Activated B cell treated with CpG ODN at 0.5 μM for 24 hours (primary cell): Measurements from ENCODE around the gene SEMA3D. TPM values are rescaled to one million over a fixed set of nuclear protein-coding genes. Genes with fewer than 3 reads are reported as not detected.

Source experiments
- ATAC-seq: fragments of 200-7000 bp; cut with Tn5 transposase; one replicate; pipeline ENCODE4 v1.10.0; 2021; ENCODE audit warnings: low read depth, mild to moderate bottlenecking, moderate library complexity
- CTCF ChIA-PET: fragments of 350-600 bp; sonication (Branson Sonifier 250); formaldehyde crosslinking; loops from one replicate; lab custom pipeline; 2021; ENCODE audit warnings: antibody characterized with exemption; lab: Charles Lee
- POLR2A ChIA-PET: fragments of 350-600 bp; sonication (Branson Sonifier 250); formaldehyde crosslinking; loops from one replicate; lab custom pipeline; 2021; ENCODE audit warnings: antibody characterized with exemption; lab: Charles Lee
- DNase-seq: peaks from one replicate; pipeline ENCODE4 v3.0.0; 2022
- H3K27ac Mint-ChIP-seq: one replicate; pipeline ENCODE4 v1.8.0; 2020; ENCODE audit warnings: mixed read lengths
- H3K27me3 Mint-ChIP-seq: one replicate; pipeline ENCODE4 v1.8.0; 2021; ENCODE audit warnings: mixed read lengths
- H3K36me3 Mint-ChIP-seq: one replicate; pipeline ENCODE4 v1.8.0; 2021; ENCODE audit warnings: low read depth, mixed read lengths
- H3K4me1 Mint-ChIP-seq: one replicate; pipeline ENCODE4 v1.8.0; 2021; ENCODE audit warnings: mixed read lengths
- H3K4me3 Mint-ChIP-seq: one replicate; pipeline ENCODE4 v1.8.0; 2020; ENCODE audit warnings: mild to moderate bottlenecking, mixed read lengths
- H3K9me3 Mint-ChIP-seq: one replicate; pipeline ENCODE4 v1.8.0; 2020; ENCODE audit warnings: mixed read lengths
- intact Hi-C: fragments of 100-400 bp; cut with micrococcal nuclease; formaldehyde crosslinking; loops from one replicate; pipeline ENCODE4 v1.15.1; 2024
- total RNA-seq: library from RNA; stranded (reverse); gene quantifications from 2 replicates; pipeline ENCODE4 v1.2.3, GENCODE V29; 2022
- TF ChIP-seq, protein P1 (sequence below): fragments of 200-600 bp; IDR thresholded peaks from one replicate; pipeline ENCODE4 v1.8.0; 2022; ENCODE audit warnings: antibody characterized with exemption, mild to moderate bottlenecking

Gene SEMA3D
- total RNA-seq, 1 donor from 2014 or later, result not detected

DNA sequence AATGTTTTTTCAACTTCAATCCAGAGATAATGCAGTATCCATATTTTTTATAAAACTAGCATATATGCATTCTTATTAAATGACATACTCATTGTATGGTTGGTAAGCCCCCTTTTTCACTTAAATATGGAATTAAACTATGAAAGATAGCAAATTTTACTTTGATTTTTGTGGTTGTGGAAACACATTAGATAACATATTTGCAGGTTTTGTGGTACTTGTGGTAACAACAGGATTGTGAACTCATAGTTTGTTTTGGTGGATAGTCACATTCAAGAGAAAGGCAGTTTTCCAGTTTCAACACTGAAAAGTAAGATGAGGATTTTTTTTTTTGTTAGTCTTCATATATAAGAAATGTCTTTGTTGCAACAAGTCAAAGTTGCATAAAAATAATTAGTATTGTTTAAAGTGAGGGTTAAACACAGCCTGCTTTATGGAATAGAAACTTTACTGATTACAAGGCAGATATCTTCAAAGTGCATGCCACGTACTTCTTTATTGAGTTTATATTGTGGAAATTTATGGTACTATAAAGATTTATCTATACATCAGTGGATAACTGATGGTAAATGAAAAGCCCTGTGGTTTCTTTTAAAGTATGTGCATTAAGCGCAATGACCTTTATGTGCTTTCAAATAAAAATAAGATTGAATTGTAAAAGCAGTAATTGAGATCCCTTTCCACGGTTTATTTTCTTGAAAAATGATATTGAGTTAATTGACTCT, 39.7 kb upstream of the SEMA3D start:
- no peak overlapping the region for H3K4me3 Mint-ChIP-seq
- ChIA-PET POLR2A (no interaction called here), CTCF (no interaction called here)
- ATAC-seq (no peak), DNase-seq (no peak)
- intact Hi-C loops, result no loop called here
- TF ChIP-seq, protein P1, sequence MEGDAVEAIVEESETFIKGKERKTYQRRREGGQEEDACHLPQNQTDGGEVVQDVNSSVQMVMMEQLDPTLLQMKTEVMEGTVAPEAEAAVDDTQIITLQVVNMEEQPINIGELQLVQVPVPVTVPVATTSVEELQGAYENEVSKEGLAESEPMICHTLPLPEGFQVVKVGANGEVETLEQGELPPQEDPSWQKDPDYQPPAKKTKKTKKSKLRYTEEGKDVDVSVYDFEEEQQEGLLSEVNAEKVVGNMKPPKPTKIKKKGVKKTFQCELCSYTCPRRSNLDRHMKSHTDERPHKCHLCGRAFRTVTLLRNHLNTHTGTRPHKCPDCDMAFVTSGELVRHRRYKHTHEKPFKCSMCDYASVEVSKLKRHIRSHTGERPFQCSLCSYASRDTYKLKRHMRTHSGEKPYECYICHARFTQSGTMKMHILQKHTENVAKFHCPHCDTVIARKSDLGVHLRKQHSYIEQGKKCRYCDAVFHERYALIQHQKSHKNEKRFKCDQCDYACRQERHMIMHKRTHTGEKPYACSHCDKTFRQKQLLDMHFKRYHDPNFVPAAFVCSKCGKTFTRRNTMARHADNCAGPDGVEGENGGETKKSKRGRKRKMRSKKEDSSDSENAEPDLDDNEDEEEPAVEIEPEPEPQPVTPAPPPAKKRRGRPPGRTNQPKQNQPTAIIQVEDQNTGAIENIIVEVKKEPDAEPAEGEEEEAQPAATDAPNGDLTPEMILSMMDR, result no peak
- H3K27me3 Mint-ChIP-seq, result no peaks in the 10 kb centered on the region
- H3K27ac Mint-ChIP-seq, result no peak overlapping the region
- peaks cover 20% of the 10 kb centered on the region for H3K4me1 Mint-ChIP-seq
- H3K36me3 Mint-ChIP-seq, result no peaks in the 10 kb centered on the region
- H3K9me3 Mint-ChIP-seq, result peaks cover 11% of the 10 kb centered on the region

DNA sequence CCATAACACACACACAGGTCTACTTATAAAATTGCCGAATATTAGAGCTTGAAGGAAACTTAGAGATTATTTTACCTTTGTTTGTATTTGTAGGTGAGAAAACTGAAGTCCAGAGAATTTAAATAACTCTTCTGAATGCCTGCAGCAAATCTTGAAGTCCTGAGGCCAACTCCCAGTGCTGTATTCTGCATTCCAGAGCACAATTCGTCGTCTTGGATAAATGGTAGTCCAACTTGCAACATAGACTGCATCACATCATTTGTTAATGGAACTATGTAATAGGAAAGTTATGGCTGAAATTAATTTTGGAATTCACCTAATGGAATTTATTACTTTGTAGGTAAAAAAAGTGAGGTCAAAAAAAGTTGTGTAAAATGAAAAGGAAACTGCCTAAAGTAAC, 37.3 kb upstream of the SEMA3D start:
- POLR2A ChIA-PET, result no interaction called here
- no peaks in the 10 kb centered on the region for H3K36me3 Mint-ChIP-seq
- peaks cover 2% of the 10 kb centered on the region for H3K4me1 Mint-ChIP-seq
- TF ChIP-seq, protein P1, result no peak
- no peaks in the 10 kb centered on the region for H3K9me3 Mint-ChIP-seq
- no peak overlapping the region for H3K27ac Mint-ChIP-seq
- CTCF ChIA-PET, result no interaction called here
- no peaks in the 10 kb centered on the region for H3K27me3 Mint-ChIP-seq
- no peak overlapping the region for H3K4me3 Mint-ChIP-seq
- ATAC-seq (no peak), DNase-seq (no peak)
- intact Hi-C loops, result no loop called here

DNA sequence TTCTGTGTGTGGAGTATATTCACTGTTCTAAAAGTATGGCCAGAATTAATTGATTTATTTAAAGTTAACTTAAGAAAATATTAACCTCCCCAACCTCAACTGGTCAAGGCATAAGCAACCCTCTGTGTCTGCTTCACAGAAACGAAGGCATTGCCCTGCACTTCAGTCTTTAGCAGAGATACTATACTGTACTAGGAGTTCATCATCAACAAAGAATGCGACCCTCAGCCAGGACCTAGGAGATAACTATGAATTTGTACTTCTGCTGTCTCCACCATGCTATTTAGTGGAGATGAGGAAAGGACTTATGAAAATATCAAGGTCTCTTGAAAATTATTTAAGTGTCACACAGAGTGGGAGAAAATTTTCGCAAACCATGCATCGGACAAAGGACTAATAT, 35.7 kb upstream of the SEMA3D start:
- no peak for DNase-seq
- Mint-ChIP-seq H3K4me3 (no peak overlapping the region), H3K27me3 (no peaks in the 10 kb centered on the region), H3K36me3 (no peaks in the 10 kb centered on the region), H3K9me3 (no peaks in the 10 kb centered on the region), H3K27ac (no peak overlapping the region), H3K4me1 (no peaks in the 10 kb centered on the region)
- TF ChIP-seq, protein P1, result no peak
- ATAC-seq, result no peak
- CTCF ChIA-PET, result no interaction called here
- intact Hi-C loops, result no loop called here
- POLR2A ChIA-PET, result no interaction called here

DNA sequence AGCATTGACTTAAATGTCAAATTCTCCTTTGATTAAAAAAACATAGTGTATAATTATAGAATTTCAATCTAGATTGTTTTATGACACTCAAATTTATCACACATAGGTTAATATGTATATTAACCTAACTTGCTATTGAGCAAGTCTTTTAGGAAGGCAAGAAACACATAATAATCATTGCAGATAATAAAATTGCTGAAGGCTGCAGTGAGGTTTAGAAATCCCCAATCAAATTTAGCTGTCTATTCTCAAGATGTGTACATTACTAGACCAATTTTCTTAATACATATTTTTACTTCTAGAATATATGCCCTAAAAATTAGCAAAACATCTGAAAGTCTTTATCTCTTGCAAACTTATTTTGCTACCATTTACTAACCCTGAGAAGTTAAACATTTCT, 34.9 kb upstream of the SEMA3D start:
- ChIA-PET POLR2A (no interaction called here), CTCF (no interaction called here)
- H3K27ac Mint-ChIP-seq, result no peak overlapping the region
- H3K4me1 Mint-ChIP-seq, result no peaks in the 10 kb centered on the region
- H3K9me3 Mint-ChIP-seq, result no peaks in the 10 kb centered on the region
- intact Hi-C loops, result no loop called here
- H3K4me3 Mint-ChIP-seq, result no peak overlapping the region
- no peaks in the 10 kb centered on the region for H3K36me3 Mint-ChIP-seq
- DNase-seq (no peak), ATAC-seq (no peak)
- H3K27me3 Mint-ChIP-seq, result no peaks in the 10 kb centered on the region
- TF ChIP-seq, protein P1, result no peak

DNA sequence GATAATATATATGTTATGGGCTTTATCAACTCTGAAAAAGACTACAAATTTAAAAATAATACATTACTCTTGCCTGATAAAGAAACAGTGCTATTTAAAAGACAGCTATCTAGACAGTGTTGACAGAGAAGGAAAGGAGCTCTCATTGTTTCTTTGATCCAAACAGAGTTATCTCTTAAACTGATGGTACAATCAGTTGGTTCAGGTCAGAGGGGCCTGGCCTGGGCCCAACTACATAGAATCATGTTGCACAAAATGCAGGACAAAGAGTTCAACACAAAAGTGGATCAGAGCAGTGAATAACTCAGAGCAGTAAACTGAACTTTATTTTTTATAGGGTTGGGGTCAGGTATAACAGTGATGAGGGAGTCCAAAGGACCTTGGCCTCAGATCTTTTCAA, 33.8 kb upstream of the SEMA3D start:
- no peaks in the 10 kb centered on the region for H3K9me3 Mint-ChIP-seq
- no peaks in the 10 kb centered on the region for H3K4me1 Mint-ChIP-seq
- ATAC-seq (no peak), DNase-seq (no peak)
- POLR2A ChIA-PET, result no interaction called here
- TF ChIP-seq, protein P1, result no peak
- intact Hi-C loops, result no loop called here
- H3K4me3 Mint-ChIP-seq, result no peak overlapping the region
- H3K36me3 Mint-ChIP-seq, result no peaks in the 10 kb centered on the region
- CTCF ChIA-PET, result no interaction called here
- no peaks in the 10 kb centered on the region for H3K27me3 Mint-ChIP-seq
- H3K27ac Mint-ChIP-seq, result no peak overlapping the region
